K562 (cell line): ENCODE data around the gene SF3B1. TPM values are rescaled to one million over a fixed set of nuclear protein-coding genes. Genes with fewer than 3 reads are reported as not detected.

Source experiments
- MGA ChIP-seq: fragments of 450-650 bp; IDR thresholded peaks from 2 replicates; pipeline ENCODE4 v1.6.1; 2016; ENCODE audit warnings: mild to moderate bottlenecking, moderate library complexity
- NBN ChIP-seq: fragments of 450-650 bp; IDR thresholded peaks from 2 replicates; pipeline ENCODE4 v1.6.1; 2016; ENCODE audit warnings: low read depth, mild to moderate bottlenecking
- polyA plus RNA-seq, 8 experiments: library from polyadenylated mRNA; depleted of rRNA in 4 of 8; stranded (reverse) in 5 of 8; unstranded in 3 of 8; fragments of >200 nt; fragmentation: Nextera tagmentation in 2 of 8; fragmentation: Illumina TruSeq in 1 of 8; extraction: Ambion mirVana in 2 of 8; extraction: Trizol in 1 of 8; gene quantifications; 2 replicates each; pipeline versions ENCODE4 v1.2.1 to v1.2.3, GENCODE V29; 2011 to 2014; ENCODE audit warnings: inconsistent platforms in 1 of 8, missing spikeins in 1 of 8
- total RNA-seq, 7 experiments: library from RNA; depleted of rRNA in 6 of 7; stranded (reverse); fragments of >200 nt in 6 of 7; fragmentation: Illumina TruSeq in 2 of 7; extraction: Trizol in 2 of 7; gene quantifications; 2 replicates each; pipeline versions ENCODE4 v1.2.1 to v1.2.3, GENCODE V29; 2011 to 2021; ENCODE audit warnings: low replicate concordance in 1 of 7
- TF ChIP-seq, protein P1 (sequence below), 2 experiments: fragments of 450-650 bp; IDR thresholded peaks; 2 replicates each; pipeline ENCODE4 v1.6.1; 2016; ENCODE audit warnings: mild to moderate bottlenecking in 2 of 2, borderline replicate concordance in 1 of 2, low read depth in 1 of 2, moderate library complexity in 1 of 2

Gene SF3B1
- total and polyA plus RNA-seq, 9 of the 15 experiments (the other 6 are each of a cell fraction or from before 2014, with no cell fraction given) = 96.2 to 377 (median 177) TPM

GRCh38 chr2:197434541-197435513 is at the start of gene SF3B1 (continued):
- TF ChIP-seq, protein P1, sequence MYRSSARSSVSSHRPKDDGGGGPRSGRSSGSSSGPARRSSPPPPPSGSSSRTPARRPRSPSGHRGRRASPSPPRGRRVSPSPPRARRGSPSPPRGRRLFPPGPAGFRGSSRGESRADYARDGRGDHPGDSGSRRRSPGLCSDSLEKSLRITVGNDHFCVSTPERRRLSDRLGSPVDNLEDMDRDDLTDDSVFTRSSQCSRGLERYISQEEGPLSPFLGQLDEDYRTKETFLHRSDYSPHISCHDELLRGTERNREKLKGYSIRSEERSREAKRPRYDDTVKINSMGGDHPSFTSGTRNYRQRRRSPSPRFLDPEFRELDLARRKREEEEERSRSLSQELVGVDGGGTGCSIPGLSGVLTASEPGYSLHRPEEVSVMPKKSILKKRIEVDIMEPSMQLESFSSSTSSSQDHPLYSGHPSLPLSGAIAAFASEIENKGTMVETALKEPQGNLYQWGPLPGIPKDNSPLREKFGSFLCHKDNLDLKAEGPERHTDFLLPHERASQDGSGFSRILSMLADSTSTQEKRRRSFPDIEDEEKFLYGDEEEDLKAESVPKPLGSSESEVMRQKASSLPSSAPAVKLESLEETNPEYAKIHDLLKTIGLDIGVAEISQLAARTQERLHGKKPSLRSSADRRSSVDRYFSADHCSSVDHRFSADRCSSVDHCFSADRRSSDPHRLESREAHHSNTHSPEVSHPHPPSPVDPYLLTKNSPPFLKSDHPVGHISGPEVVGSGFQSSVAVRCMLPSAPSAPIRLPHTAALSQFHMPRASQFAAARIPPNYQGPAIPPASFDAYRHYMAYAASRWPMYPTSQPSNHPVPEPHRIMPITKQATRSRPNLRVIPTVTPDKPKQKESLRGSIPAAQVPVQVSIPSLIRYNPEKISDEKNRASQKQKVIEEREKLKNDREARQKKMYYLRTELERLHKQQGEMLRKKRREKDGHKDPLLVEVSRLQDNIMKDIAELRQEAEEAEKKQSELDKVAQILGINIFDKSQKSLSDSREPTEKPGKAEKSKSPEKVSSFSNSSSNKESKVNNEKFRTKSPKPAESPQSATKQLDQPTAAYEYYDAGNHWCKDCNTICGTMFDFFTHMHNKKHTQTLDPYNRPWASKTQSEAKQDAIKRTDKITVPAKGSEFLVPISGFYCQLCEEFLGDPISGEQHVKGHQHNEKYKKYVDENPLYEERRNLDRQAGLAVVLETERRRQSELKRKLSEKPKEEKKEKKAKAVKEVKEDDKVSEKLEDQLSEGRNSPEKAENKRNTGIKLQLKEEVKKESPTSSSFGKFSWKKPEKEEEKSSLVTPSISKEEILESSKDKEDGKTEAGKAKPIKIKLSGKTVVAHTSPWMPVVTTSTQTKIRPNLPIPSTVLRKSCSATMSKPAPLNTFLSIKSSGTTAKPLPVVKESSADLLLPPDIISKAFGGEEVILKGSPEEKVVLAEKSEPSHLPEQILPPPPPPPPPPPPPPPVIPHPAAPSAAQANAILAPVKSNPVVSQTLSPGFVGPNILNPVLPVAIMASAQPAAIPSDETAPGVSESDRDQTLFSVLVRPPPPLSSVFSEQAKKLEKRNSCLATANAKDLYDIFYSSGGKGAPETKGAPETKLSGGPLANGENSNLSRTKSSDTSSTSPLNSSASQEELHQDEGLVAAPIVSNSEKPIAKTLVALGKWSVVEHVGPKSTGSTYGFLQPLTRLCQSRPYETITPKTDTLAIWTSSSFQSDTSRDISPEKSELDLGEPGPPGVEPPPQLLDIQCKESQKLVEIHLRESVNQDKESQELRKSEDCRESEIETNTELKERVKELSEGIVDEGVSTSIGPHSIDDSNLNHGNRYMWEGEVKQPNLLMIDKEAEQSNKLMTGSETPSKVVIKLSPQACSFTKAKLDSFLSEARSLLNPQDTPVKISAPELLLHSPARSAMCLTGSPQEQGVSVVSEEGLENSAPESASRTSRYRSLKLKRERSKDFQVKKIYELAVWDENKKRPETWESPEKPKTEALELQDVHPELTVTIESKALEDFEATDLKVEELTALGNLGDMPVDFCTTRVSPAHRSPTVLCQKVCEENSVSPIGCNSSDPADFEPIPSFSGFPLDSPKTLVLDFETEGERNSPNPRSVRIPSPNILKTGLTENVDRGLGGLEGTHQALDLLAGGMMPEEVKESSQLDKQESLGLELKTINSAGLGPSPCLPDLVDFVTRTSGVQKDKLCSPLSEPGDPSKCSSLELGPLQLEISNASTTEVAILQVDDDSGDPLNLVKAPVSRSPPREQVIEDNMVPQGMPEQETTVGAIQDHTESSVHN (IDR thresholded peaks at IDR 0.05; ENCODE audit: borderline replicate concordance in 1 of 2, low read depth in 1 of 2) = no peak
- TF ChIP-seq NBN = no peak
- peak; percentile 31; the same call in 1 of the 2 replicates for TF ChIP-seq MGA
